ENCODE results near the gene CLEC5A.

CLEC5A gene

DNA sequence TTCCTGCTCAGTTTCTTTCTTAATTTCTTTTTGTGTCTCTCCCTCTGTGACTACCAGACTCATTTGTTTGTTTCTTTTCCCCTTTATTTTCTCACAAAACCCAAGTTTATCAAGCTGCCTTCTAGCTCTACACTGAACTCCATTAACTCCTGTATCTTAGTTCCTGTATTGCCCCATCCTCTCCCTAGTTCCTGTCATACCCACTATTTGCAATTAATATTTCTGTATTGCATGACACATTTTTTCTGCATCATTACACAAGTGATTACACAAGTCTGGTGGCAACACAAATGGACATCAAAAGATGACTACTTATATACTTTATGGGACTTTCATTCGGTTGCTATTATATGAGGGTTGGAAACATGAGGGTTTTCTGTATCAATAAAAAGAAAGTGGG is 57.5 kb downstream of the CLEC5A start:
- TF ChIP-seq, protein P1, sequence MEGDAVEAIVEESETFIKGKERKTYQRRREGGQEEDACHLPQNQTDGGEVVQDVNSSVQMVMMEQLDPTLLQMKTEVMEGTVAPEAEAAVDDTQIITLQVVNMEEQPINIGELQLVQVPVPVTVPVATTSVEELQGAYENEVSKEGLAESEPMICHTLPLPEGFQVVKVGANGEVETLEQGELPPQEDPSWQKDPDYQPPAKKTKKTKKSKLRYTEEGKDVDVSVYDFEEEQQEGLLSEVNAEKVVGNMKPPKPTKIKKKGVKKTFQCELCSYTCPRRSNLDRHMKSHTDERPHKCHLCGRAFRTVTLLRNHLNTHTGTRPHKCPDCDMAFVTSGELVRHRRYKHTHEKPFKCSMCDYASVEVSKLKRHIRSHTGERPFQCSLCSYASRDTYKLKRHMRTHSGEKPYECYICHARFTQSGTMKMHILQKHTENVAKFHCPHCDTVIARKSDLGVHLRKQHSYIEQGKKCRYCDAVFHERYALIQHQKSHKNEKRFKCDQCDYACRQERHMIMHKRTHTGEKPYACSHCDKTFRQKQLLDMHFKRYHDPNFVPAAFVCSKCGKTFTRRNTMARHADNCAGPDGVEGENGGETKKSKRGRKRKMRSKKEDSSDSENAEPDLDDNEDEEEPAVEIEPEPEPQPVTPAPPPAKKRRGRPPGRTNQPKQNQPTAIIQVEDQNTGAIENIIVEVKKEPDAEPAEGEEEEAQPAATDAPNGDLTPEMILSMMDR (IDR thresholded peaks at IDR 0.05; ENCODE audit: low read depth, low read length): no peak

GRCh38 chr7:141884539-141885225 is 62.1 kb downstream of the CLEC5A start:
- no peak for DNase-seq (ENCODE audit: extremely low read depth, low read depth)
- TF ChIP-seq, protein P1 (IDR thresholded peaks at IDR 0.05; ENCODE audit: low read depth, low read length): no peak

More for the DNA sequence above, 57.5 kb downstream of the CLEC5A start:
- DNase-seq (ENCODE audit: extremely low read depth, low read depth): no peak

GRCh38 chr7:141880960-141881359 is 65.8 kb downstream of the CLEC5A start:
- TF ChIP-seq, protein P1 (IDR thresholded peaks at IDR 0.05; ENCODE audit: low read depth, low read length): no peak

GRCh38 chr7:141877365-141877764 is 69.4 kb downstream of the CLEC5A start:
- TF ChIP-seq, protein P1 (IDR thresholded peaks at IDR 0.05; ENCODE audit: low read depth, low read length): no peak
- DNase-seq (ENCODE audit: extremely low read depth, low read depth): no peak

More at GRCh38 chr7:141880960-141881359, 65.8 kb downstream of the CLEC5A start:
- no peak for DNase-seq (ENCODE audit: extremely low read depth, low read depth)
